ENCODE data around the gene MED17.

Gene MED17

DNA sequence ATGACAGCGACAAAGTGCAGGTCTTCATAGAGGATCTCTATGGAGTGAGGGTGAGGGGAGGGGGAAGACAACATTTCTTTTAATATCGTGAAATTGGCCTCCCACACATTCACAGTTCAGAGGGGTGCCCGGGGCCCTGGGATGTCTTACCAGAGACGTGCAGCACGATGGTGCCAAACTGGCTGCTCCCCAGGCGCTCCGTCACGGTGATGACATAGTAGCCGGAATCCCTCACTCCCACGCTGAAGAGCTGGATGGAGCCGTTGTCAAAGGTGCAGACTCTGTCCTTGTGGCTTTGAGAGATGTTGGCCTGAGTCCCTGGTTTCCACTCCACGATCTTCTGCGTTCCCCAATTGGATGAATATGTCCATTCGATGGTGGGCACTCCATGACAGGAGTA is 36.8 kb downstream of the MED17 start:
- Histone ChIP-seq H3K36me3 (peaks cover 2% of the 10 kb centered on the region), H3K4me3 (ENCODE audit: low read depth in 1 of 2, low read length in 1 of 2) (no peak overlapping the region), H3K4me1 (ENCODE audit: control insufficient read depth in 1 of 2, insufficient read depth in 1 of 2, low read depth in 1 of 2, low read length in 1 of 2) (no peaks in the 10 kb centered on the region), H3K27ac (no peak overlapping the region), H3K9me3 (no peaks in the 10 kb centered on the region), H3K27me3 (no peaks in the 10 kb centered on the region)
- TF ChIP-seq, protein P1, sequence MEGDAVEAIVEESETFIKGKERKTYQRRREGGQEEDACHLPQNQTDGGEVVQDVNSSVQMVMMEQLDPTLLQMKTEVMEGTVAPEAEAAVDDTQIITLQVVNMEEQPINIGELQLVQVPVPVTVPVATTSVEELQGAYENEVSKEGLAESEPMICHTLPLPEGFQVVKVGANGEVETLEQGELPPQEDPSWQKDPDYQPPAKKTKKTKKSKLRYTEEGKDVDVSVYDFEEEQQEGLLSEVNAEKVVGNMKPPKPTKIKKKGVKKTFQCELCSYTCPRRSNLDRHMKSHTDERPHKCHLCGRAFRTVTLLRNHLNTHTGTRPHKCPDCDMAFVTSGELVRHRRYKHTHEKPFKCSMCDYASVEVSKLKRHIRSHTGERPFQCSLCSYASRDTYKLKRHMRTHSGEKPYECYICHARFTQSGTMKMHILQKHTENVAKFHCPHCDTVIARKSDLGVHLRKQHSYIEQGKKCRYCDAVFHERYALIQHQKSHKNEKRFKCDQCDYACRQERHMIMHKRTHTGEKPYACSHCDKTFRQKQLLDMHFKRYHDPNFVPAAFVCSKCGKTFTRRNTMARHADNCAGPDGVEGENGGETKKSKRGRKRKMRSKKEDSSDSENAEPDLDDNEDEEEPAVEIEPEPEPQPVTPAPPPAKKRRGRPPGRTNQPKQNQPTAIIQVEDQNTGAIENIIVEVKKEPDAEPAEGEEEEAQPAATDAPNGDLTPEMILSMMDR (IDR thresholded peaks at IDR 0.05) = no peak

DNA sequence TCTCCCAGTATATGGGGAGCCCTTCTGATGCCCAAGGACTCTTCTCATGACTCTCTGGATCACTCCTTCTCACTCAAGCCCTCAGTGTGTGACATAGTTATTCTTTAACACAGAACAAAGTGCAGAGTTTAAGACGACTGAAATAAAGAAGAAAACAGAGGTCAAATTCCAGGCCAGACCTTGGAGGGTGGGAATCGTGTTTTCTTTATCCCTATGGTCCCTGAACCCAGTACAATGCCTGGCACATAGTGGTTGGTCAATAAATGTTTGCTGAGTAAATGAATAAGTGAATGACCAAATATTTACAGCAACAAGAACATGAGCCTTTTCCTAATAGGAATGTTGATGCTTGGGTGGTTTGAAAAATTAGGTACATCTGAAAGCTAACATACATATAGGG is 37.5 kb downstream of the MED17 start:
- Histone ChIP-seq H3K27me3 (no peaks in the 10 kb centered on the region), H3K9me3 (no peaks in the 10 kb centered on the region), H3K4me1 (ENCODE audit: control insufficient read depth in 1 of 2, insufficient read depth in 1 of 2, low read depth in 1 of 2, low read length in 1 of 2) (no peaks in the 10 kb centered on the region), H3K36me3 (no peaks in the 10 kb centered on the region), H3K27ac (no peak overlapping the region), H3K4me3 (ENCODE audit: low read depth in 1 of 2, low read length in 1 of 2) (no peak overlapping the region)
- TF ChIP-seq, protein P1 (IDR thresholded peaks at IDR 0.05) = no peak

DNA sequence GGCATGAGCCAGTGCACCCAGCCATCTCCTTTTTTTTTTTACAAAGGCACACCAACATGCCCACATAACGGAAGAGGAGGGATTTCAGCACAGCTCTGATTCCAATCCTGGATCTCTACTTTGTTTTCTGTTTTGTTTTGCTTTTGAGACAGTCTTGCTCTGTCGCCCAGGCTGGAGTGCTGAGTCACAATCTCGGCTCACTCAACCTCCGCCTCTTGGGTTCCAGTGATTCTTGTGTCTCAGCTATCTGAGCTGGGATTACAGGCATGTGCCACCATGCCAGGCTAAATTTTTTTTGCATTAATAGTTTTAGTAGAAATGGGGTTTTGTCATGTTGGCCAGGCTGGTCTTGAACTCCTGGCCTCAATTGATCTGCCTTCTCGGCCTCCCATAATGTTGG is 38.3 kb downstream of the MED17 start:
- Histone ChIP-seq H3K4me3 (ENCODE audit: low read depth in 1 of 2, low read length in 1 of 2) (no peak overlapping the region), H3K36me3 (no peaks in the 10 kb centered on the region), H3K9me3 (no peaks in the 10 kb centered on the region)

DNA sequence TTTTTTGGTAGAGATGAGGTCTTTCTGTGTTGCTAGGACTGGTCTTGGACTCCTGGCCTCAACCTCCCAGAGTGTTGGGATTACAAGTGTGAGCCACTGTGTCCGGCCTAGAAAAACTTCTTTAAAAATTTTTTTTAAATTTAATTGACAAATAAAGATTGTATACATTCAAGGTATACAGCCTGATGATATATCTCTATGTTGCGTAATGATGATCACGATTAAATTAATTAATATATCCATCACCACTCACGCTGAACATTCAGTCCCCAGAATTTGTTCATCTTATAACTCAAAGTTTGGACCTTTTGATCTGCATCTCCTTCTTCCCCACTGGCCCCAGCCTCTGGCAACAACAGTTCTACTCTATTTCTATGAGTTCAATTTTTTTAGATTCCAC is 39.1 kb downstream of the MED17 start:
- H3K4me3 ChIP-seq (ENCODE audit: low read depth in 1 of 2, low read length in 1 of 2) = no peak overlapping the region
- H3K9me3 ChIP-seq = no peaks in the 10 kb centered on the region
- H3K27ac ChIP-seq = no peak overlapping the region
- H3K4me1 ChIP-seq (ENCODE audit: control insufficient read depth in 1 of 2, insufficient read depth in 1 of 2, low read depth in 1 of 2, low read length in 1 of 2) = no peaks in the 10 kb centered on the region
- TF ChIP-seq, protein P1 (IDR thresholded peaks at IDR 0.05) = no peak
- no peaks in the 10 kb centered on the region for H3K36me3 ChIP-seq
- no peaks in the 10 kb centered on the region for H3K27me3 ChIP-seq

More for the DNA sequence above, 38.3 kb downstream of the MED17 start:
- H3K27me3 ChIP-seq = no peaks in the 10 kb centered on the region
- no peaks in the 10 kb centered on the region for H3K4me1 ChIP-seq (ENCODE audit: control insufficient read depth in 1 of 2, insufficient read depth in 1 of 2, low read depth in 1 of 2, low read length in 1 of 2)
- no peak overlapping the region for H3K27ac ChIP-seq
- TF ChIP-seq, protein P1 (IDR thresholded peaks at IDR 0.05) = no peak

DNA sequence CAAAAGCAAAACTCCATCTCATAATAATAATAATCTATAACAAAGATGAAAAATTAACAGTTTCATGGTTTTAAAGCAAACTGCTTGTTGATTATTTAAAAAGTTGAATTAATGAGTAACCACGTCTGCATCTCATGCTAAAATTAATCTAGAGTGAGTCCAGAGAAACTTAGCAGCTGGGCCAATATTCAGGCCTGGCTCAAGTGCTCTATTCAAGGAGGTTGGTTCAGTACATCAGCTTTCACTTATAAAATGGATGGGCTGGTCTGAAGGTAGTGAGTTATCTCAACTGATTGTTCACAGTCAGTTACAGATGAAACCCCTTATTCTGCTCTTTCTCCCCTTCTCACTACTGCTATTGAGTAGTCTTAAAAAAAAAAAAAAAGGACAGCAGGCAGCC is 43.3 kb downstream of the MED17 start:
- H3K4me1 ChIP-seq (ENCODE audit: control insufficient read depth in 1 of 2, insufficient read depth in 1 of 2, low read depth in 1 of 2, low read length in 1 of 2) = no peaks in the 10 kb centered on the region
- no peaks in the 10 kb centered on the region for H3K9me3 ChIP-seq
- H3K27ac ChIP-seq = no peak overlapping the region
- H3K4me3 ChIP-seq (ENCODE audit: low read depth in 1 of 2, low read length in 1 of 2) = no peak overlapping the region
- H3K27me3 ChIP-seq = no peaks in the 10 kb centered on the region
- H3K36me3 ChIP-seq = no peaks in the 10 kb centered on the region
- TF ChIP-seq, protein P1 (IDR thresholded peaks at IDR 0.05) = no peak

DNA sequence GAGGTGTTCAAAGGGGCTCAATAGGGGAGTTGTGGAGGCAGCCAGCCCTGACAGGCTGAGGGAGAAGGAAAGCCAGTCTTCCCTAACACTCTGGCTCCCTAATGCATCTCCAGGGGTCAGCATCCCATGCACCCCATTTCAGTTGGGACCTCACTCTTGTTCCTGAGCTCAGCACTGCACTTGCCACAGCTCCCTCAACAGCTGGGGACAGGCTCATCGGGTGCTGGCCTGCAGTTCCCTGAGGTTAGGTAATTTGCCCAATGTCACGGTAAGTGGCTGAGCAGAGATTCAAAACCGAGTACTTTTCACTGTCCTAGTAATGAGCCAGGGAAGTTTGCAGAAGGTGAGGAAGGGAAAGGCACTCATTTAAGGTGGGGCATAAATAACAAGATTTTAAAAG is 45.5 kb downstream of the MED17 start:
- Histone ChIP-seq H3K27ac (no peak overlapping the region), H3K36me3 (no peaks in the 10 kb centered on the region), H3K9me3 (no peaks in the 10 kb centered on the region), H3K4me1 (ENCODE audit: control insufficient read depth in 1 of 2, insufficient read depth in 1 of 2, low read depth in 1 of 2, low read length in 1 of 2) (no peaks in the 10 kb centered on the region), H3K27me3 (no peaks in the 10 kb centered on the region), H3K4me3 (ENCODE audit: low read depth in 1 of 2, low read length in 1 of 2) (no peak overlapping the region)
- TF ChIP-seq, protein P1 (IDR thresholded peaks at IDR 0.05) = no peak

All from neutrophil (primary cell).